LNCaP clone FGC (cell line): ENCODE data around the gene CCDC57.

Source experiments
- DNase-seq: peaks from one replicate; pipeline ENCODE4 v3.0.0-alpha.2; 2011; ENCODE audit warnings: low read depth
- H3K4me3 ChIP-seq: 2 replicates; pipeline ENCODE4 v1.5.1; 2011; ENCODE audit warnings: mild to moderate bottlenecking, low read depth, low read length, control low read depth
- CTCF ChIP-seq: IDR thresholded peaks from 2 replicates; pipeline ENCODE4 v1.5.1; 2012; ENCODE audit warnings: mild to moderate bottlenecking; ENCODE audit not compliant: control insufficient read depth, insufficient read depth; ENCODE audit errors: extremely low read depth

Gene CCDC57

DNA sequence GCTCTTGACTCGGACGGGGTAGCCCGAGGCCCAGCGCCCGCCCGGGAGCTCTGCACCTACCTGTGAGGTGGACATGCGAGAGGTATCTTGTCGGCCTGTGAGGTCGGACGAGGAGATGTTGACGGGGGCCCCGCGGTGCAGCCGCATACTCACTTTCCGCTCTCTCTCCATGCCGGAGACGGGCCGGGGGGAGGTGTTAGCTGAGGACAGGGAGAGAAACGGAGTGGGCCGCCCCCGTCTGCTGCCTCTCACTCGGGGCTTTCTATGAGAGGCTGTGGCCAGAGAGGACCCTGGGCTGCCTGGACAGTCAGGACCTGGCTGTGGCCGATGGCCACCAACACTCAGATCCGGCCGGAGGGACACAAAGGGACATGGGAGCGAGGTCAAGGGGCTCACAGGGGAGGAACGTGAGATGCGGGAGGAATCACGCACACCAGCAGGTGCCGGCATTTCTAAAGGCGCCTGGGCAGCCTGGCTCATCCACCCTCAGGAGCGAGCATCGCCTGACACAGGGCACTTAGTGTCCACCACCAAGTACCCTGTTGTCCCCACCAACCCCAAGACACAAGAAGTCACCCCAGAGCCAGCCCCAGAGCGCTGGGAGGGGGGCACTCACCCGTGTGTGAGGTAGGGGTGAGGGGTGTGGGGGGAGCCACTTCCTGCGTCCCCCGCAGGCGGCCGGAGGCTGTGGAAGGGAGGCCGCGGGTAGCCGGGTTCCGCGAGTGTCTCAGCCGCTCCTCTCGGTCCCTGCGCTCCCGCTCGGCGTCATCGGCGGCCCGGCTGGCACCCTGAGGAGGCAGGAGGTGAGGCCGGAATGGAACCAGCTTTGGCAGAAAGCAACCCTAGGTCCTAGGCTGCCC lies 36.4 kb upstream of the CCDC57 start:
- DNase-seq, result no peak
- no peak overlapping the region for H3K4me3 ChIP-seq
- TF ChIP-seq CTCF, result no peak

DNA sequence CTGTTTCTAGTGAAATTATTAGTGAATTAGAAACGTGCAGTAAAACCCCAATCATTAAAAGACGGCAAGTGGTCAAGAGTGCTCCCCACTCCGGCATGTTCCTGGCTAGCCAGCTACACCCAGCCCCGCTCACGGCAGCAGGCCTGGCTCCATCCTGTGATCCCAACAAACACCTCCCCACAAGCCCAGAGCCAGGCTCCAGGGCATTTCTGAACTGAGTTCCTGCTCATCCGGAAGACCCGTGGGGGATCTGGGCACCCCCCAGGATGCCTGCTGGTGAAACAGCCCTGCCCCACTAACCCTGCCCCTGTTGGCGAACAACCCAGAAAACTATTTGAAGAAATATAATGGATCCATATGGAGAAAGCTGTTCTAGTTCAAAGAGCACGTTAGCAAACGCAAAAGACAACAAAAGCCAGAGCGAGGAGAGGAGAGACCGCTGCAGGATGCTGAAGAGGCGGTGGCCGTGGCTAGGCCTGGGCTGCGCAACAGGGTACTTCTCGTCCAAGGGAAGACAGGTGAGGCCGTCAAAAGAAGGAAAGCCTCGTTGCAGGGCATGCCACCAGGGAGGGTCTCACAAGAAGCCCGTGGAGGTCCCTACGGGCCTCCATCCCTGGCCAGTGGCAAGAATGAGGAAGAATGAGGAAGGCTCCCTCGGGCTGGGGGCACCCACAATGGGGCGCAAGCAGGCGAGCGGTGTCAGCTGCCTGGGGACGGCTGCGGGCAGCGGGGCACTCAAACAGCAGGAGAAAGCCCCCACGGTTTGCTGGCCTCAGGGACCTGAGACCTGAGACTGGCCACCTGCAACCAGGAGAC lies 35.4 kb upstream of the CCDC57 start:
- H3K4me3 ChIP-seq, result no peak overlapping the region
- TF ChIP-seq CTCF, result no peak
- no peak for DNase-seq

DNA sequence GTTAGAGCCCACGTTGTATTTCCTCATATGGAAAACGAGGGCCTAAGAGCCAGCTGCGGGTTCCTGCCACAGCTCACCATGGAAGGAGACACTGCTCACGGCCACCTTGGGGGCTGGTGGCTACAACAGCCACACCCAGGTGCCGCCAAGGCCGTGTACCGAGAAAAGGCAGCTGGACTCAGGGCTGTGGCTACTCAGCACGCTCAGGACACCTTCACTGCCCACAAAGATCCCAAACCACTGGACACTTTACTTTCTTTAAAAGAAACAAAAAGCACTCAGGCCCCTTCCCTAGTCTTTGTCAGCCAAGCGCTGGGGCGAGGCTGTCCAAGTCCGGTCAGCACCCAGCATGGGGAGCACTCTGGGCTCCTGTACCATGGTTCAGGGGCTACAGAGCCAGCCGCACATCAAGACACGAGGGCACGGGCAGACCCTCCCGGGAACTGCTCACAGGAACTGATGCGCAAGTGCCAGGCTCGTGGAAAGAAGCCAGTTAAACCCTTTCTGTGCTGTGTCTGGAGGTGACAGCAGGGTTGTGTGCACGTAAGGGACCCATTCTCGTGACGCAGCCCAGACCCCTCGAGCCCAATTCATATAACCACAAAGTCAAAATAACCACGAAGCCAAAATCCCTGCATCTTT lies 34.7 kb upstream of the CCDC57 start:
- TF ChIP-seq CTCF, result no peak
- no peak for DNase-seq
- H3K4me3 ChIP-seq, result no peak overlapping the region

GRCh38 chr17:82246365-82247181 lies 33.9 kb upstream of the CCDC57 start:
- no peak for TF ChIP-seq CTCF
- DNase-seq, result no peak
- H3K4me3 ChIP-seq, result no peak overlapping the region

DNA sequence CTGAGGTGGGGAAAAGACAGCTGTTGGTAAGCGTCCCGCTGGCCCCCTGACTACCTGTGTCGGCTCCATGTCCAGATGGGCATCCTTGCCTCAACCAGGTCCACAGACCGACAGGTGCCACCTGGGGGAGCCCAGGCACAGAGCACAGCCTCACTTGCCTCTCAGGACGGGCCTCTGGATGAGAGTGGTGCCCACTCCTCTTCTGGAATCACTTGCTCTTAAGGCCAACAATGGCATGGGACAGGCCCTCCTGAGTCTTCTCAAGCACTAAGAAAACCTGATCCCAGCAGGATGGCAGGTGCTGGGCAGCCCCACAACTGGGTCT lies 33.4 kb upstream of the CCDC57 start:
- DNase-seq, result no peak
- no peak overlapping the region for H3K4me3 ChIP-seq
- no peak for TF ChIP-seq CTCF
